NCI-H2029 (cell line): ENCODE results near the gene PLLP.
"Not testable (repeated sequence)": the region's sequence is repeated elsewhere in the genome, so short reads cannot be mapped to it uniquely, and the experiment has no call there.

Source experiments
- DNase-seq: peaks from one replicate; lab custom pipeline; 2025; lab: John Stamatoyannopoulos, UW

PLLP gene

GRCh38 chr16:57303021-57303909 lies 18.8 kb upstream of the PLLP start:
- DNase-seq = no peak

GRCh38 chr16:57301126-57301817 lies 16.8 kb upstream of the PLLP start:
- no peak for DNase-seq

GRCh38 chr16:57300387-57301125 lies 16.1 kb upstream of the PLLP start:
- peak; percentile 93 for DNase-seq

GRCh38 chr16:57299719-57300386 lies 15.4 kb upstream of the PLLP start:
- peak; percentile 40 for DNase-seq

- no peak for DNase-seq
Measured at GRCh38 chr16:57299009-57299718, 14.7 kb upstream of the PLLP start.

GRCh38 chr16:57297856-57298255 lies 13.4 kb upstream of the PLLP start:
- DNase-seq = no peak

- no peak for DNase-seq
Measured at GRCh38 chr16:57289391-57290257, 5.2 kb upstream of the PLLP start.

GRCh38 chr16:57285379-57285778 lies 907 bp upstream of the PLLP start:
- DNase-seq = no peak

GRCh38 chr16:57284952-57285363 lies 486 bp upstream of the PLLP start:
- no peak for DNase-seq

GRCh38 chr16:57283959-57284208 lies 588 bp downstream of the PLLP start:
- no peak for DNase-seq

- no peak for DNase-seq
Measured at GRCh38 chr16:57283214-57283958, 1.1 kb downstream of the PLLP start.

- no peak for DNase-seq
Measured at GRCh38 chr16:57282510-57283213, 1.8 kb downstream of the PLLP start.

GRCh38 chr16:57281791-57282190 lies 2.7 kb downstream of the PLLP start:
- no peak for DNase-seq

GRCh38 chr16:57279780-57280638 lies 4.5 kb downstream of the PLLP start:
- DNase-seq = no peak

GRCh38 chr16:57278494-57278893 lies 6.0 kb downstream of the PLLP start:
- DNase-seq = no peak

- peak; percentile 32 for DNase-seq
Measured at GRCh38 chr16:57277586-57277985, 6.9 kb downstream of the PLLP start.

- DNase-seq = no peak
Measured at GRCh38 chr16:57276596-57276995, 7.9 kb downstream of the PLLP start.

- DNase-seq = not testable (repeated sequence)
Measured at GRCh38 chr16:57275946-57276345, 8.5 kb downstream of the PLLP start.
